HEK293 (cell line): ENCODE measurements around the gene ISL2.
A peak's percentile ranks its signal among the peaks of the same experiment; 100 is the strongest.

Experiments
- CTCF ChIA-PET: fragments of 350-600 bp; formaldehyde crosslinking; extraction: SDS; loops from one replicate; lab custom pipeline; 2021; ENCODE audit warnings: antibody characterized with exemption; lab: Yijun Ruan, JAX
- POLR2A ChIA-PET: fragments of 300-600 bp; formaldehyde crosslinking; extraction: SDS; loops from one replicate; lab custom pipeline; 2020; ENCODE audit warnings: antibody characterized with exemption, inconsistent platforms; lab: Yijun Ruan, JAX
- H3K27ac ChIP-seq: fragments of 200-500 bp; sonication (Bioruptor generic); 2 replicates; pipeline ENCODE4 v1.5.1; 2014; ENCODE audit warnings: low read depth, low read length, control low read depth, inconsistent platforms; ENCODE audit errors: extremely low read depth
- H3K36me3 ChIP-seq, 2 experiments: fragments of 200-500 bp in 1 of 2; sonication (Bioruptor generic) in 1 of 2; 1 replicate in 1 of 2; 2 replicates in 1 of 2; pipeline ENCODE4 v1.5.1; 2014 to 2017; ENCODE audit warnings: inconsistent platforms in 2 of 2, low read length in 2 of 2; ENCODE audit not compliant: control insufficient read depth in 2 of 2, insufficient read depth in 1 of 2
- H3K4me1 ChIP-seq: fragments of 200-500 bp; sonication (Bioruptor generic); 2 replicates; pipeline ENCODE4 v1.5.1; 2014; ENCODE audit warnings: mild to moderate bottlenecking, low read length, inconsistent platforms; ENCODE audit not compliant: control insufficient read depth, insufficient read depth
- H3K4me3 ChIP-seq: 2 replicates; pipeline ENCODE4 v1.5.1; 2011; ENCODE audit warnings: low read depth, mild to moderate bottlenecking, control low read depth, low read length, moderate library complexity
- H3K9me3 ChIP-seq: fragments of 200-500 bp; sonication (Bioruptor generic); 2 replicates; pipeline ENCODE4 v1.5.1; 2014; ENCODE audit warnings: low read depth, low read length, inconsistent platforms; ENCODE audit not compliant: control insufficient read depth, insufficient read depth
- BCL11B ChIP-seq: fragments of 450-650 bp; formaldehyde crosslinking; IDR thresholded peaks from 2 replicates; pipeline ENCODE4 v1.5.1; 2016; ENCODE audit warnings: low read depth, missing biosample characterization, missing genetic modification characterization
- ELK4 ChIP-seq: IDR thresholded peaks from 2 replicates; pipeline ENCODE4 v1.6.1; 2011; ENCODE audit warnings: mild to moderate bottlenecking, low read depth, low read length, borderline replicate concordance
- IKZF3 ChIP-seq: fragments of 450-650 bp; IDR thresholded peaks from 2 replicates; pipeline ENCODE4 v1.5.0; 2018; ENCODE audit warnings: missing biosample characterization, mild to moderate bottlenecking, missing genetic modification characterization, moderate library complexity
- KLF16 ChIP-seq: fragments of 450-650 bp; formaldehyde crosslinking; IDR thresholded peaks from 2 replicates; pipeline ENCODE4 v1.5.1; 2017; ENCODE audit warnings: missing biosample characterization, missing genetic modification characterization
- KLF7 ChIP-seq: fragments of 450-650 bp; formaldehyde crosslinking; IDR thresholded peaks from 2 replicates; pipeline ENCODE4 v1.5.1; 2016; ENCODE audit warnings: missing biosample characterization, missing genetic modification characterization, borderline replicate concordance
- MEIS1 ChIP-seq: sonication (generic); formaldehyde crosslinking; IDR thresholded peaks from 2 replicates; pipeline ENCODE4 v1.8.1; 2022; ENCODE audit warnings: missing genetic modification reagents, mild to moderate bottlenecking, borderline replicate concordance
- OSR2 ChIP-seq: fragments of 450-650 bp; formaldehyde crosslinking; IDR thresholded peaks from 2 replicates; pipeline ENCODE4 v1.5.1; 2016; ENCODE audit warnings: missing biosample characterization, missing genetic modification characterization
- SCRT2 ChIP-seq: fragments of 450-650 bp; formaldehyde crosslinking; IDR thresholded peaks from 2 replicates; pipeline ENCODE4 v1.5.1; 2016; ENCODE audit warnings: missing biosample characterization, missing genetic modification characterization
- TRIM28 ChIP-seq: IDR thresholded peaks from 2 replicates; pipeline ENCODE4 v1.6.1; 2011; ENCODE audit warnings: low read length, control low read depth, borderline replicate concordance
- WT1 ChIP-seq: fragments of 450-650 bp; formaldehyde crosslinking; IDR thresholded peaks from 2 replicates; pipeline ENCODE4 v1.5.1; 2016; ENCODE audit warnings: missing biosample characterization, missing genetic modification characterization
- ZBTB17 ChIP-seq: fragments of 450-650 bp; formaldehyde crosslinking; IDR thresholded peaks from 2 replicates; pipeline ENCODE4 v1.5.1; 2016; ENCODE audit warnings: missing biosample characterization, missing genetic modification characterization
- ZBTB48 ChIP-seq: fragments of 450-650 bp; formaldehyde crosslinking; IDR thresholded peaks from 2 replicates; pipeline ENCODE4 v1.5.1; 2016; ENCODE audit warnings: missing biosample characterization, missing genetic modification characterization
- ZBTB6 ChIP-seq: fragments of 450-650 bp; formaldehyde crosslinking; IDR thresholded peaks from 2 replicates; pipeline ENCODE4 v1.5.1; 2017; ENCODE audit warnings: missing biosample characterization, missing genetic modification characterization
- ZBTB7A ChIP-seq: fragments of 450-650 bp; formaldehyde crosslinking; IDR thresholded peaks from 2 replicates; pipeline ENCODE4 v1.5.1; 2016; ENCODE audit warnings: low read depth, missing biosample characterization, missing genetic modification characterization
- ZBTB8A ChIP-seq: fragments of 450-650 bp; formaldehyde crosslinking; IDR thresholded peaks from 2 replicates; pipeline ENCODE4 v1.5.1; 2016; ENCODE audit warnings: missing biosample characterization, missing genetic modification characterization
- ZFP69B ChIP-seq: fragments of 450-650 bp; formaldehyde crosslinking; IDR thresholded peaks from 2 replicates; pipeline ENCODE4 v1.5.1; 2016; ENCODE audit warnings: missing biosample characterization, missing genetic modification characterization
- ZIC2 ChIP-seq: fragments of 450-650 bp; formaldehyde crosslinking; IDR thresholded peaks from 2 replicates; pipeline ENCODE4 v1.5.1; 2016; ENCODE audit warnings: missing biosample characterization, missing genetic modification characterization
- ZNF121 ChIP-seq: fragments of 450-650 bp; formaldehyde crosslinking; IDR thresholded peaks from 2 replicates; pipeline ENCODE4 v1.5.1; 2016; ENCODE audit warnings: missing biosample characterization, missing genetic modification characterization
- ZNF133 ChIP-seq: fragments of 450-650 bp; formaldehyde crosslinking; IDR thresholded peaks from 2 replicates; pipeline ENCODE4 v1.5.1; 2016; ENCODE audit warnings: missing biosample characterization, missing genetic modification characterization
- ZNF16 ChIP-seq: fragments of 450-650 bp; formaldehyde crosslinking; IDR thresholded peaks from 2 replicates; pipeline ENCODE4 v1.5.1; 2016; ENCODE audit warnings: low read depth, missing biosample characterization, missing genetic modification characterization
- ZNF19 ChIP-seq: fragments of 450-650 bp; formaldehyde crosslinking; IDR thresholded peaks from 2 replicates; pipeline ENCODE4; 2016; ENCODE audit warnings: missing biosample characterization, missing genetic modification characterization, low read depth
- ZNF223 ChIP-seq: fragments of 450-650 bp; formaldehyde crosslinking; IDR thresholded peaks from 2 replicates; pipeline ENCODE4 v1.5.1; 2016; ENCODE audit warnings: missing biosample characterization, missing genetic modification characterization
- ZNF324 ChIP-seq: fragments of 450-650 bp; formaldehyde crosslinking; IDR thresholded peaks from 2 replicates; pipeline ENCODE4 v1.5.1; 2016; ENCODE audit warnings: missing biosample characterization, missing genetic modification characterization
- ZNF366 ChIP-seq: fragments of 450-650 bp; formaldehyde crosslinking; conservative IDR thresholded peaks from 2 replicates; pipeline ENCODE4 v1.5.1; 2016; ENCODE audit warnings: missing biosample characterization, missing genetic modification characterization
- ZNF37A ChIP-seq: fragments of 450-650 bp; IDR thresholded peaks from 2 replicates; pipeline ENCODE4 v1.5.1; 2018; ENCODE audit warnings: missing biosample characterization, missing genetic modification characterization
- ZNF433 ChIP-seq: fragments of 450-650 bp; formaldehyde crosslinking; IDR thresholded peaks from 2 replicates; pipeline ENCODE4 v1.5.1; 2016; ENCODE audit warnings: missing biosample characterization, missing genetic modification characterization, low read depth
- ZNF501 ChIP-seq: fragments of 450-650 bp; formaldehyde crosslinking; IDR thresholded peaks from 2 replicates; pipeline ENCODE4 v1.5.1; 2016; ENCODE audit warnings: missing biosample characterization, missing genetic modification characterization
- ZNF514 ChIP-seq: fragments of 450-650 bp; formaldehyde crosslinking; IDR thresholded peaks from 2 replicates; pipeline ENCODE4 v1.5.1; 2016; ENCODE audit warnings: missing biosample characterization, missing genetic modification characterization
- ZNF530 ChIP-seq: fragments of 450-650 bp; formaldehyde crosslinking; IDR thresholded peaks from 2 replicates; pipeline ENCODE4 v1.5.1; 2016; ENCODE audit warnings: low read depth, missing biosample characterization, missing genetic modification characterization
- ZNF549 ChIP-seq: fragments of 450-650 bp; IDR thresholded peaks from 2 replicates; pipeline ENCODE4 v1.5.1; 2018; ENCODE audit warnings: missing biosample characterization, missing genetic modification characterization, mild to moderate bottlenecking, inconsistent platforms, moderate library complexity
- ZNF596 ChIP-seq: fragments of 450-650 bp; IDR thresholded peaks from 2 replicates; pipeline ENCODE4 v1.5.0; 2018; ENCODE audit warnings: missing biosample characterization, mild to moderate bottlenecking, missing genetic modification characterization, moderate library complexity
- ZNF610 ChIP-seq: fragments of 450-650 bp; formaldehyde crosslinking; IDR thresholded peaks from 2 replicates; pipeline ENCODE4 v1.5.1; 2016; ENCODE audit warnings: missing biosample characterization, missing genetic modification characterization, borderline replicate concordance
- ZNF626 ChIP-seq: fragments of 450-650 bp; sonication (Bioruptor Pico); formaldehyde crosslinking; IDR thresholded peaks from 2 replicates; pipeline ENCODE4 v1.5.1; 2018; ENCODE audit warnings: missing biosample characterization, missing genetic modification characterization, inconsistent platforms
- ZSCAN16 ChIP-seq: fragments of 450-650 bp; formaldehyde crosslinking; IDR thresholded peaks from 2 replicates; pipeline ENCODE4 v1.5.1; 2016; ENCODE audit warnings: missing biosample characterization, missing genetic modification characterization
- TF ChIP-seq, protein P1 (sequence below): fragments of 450-650 bp; formaldehyde crosslinking; optimal IDR thresholded peaks from 2 replicates; pipeline ENCODE3; 2016; ENCODE audit warnings: missing biosample characterization, mild to moderate bottlenecking, missing genetic modification characterization
- TF ChIP-seq, protein P2 (sequence below): fragments of 450-650 bp; formaldehyde crosslinking; IDR thresholded peaks from 2 replicates; pipeline ENCODE4 v1.5.1; 2016; ENCODE audit warnings: missing biosample characterization, missing genetic modification characterization

Gene ISL2

GRCh38 chr15:76345583-76345879 lies 9.0 kb downstream of the ISL2 start (continued):
- TF ChIP-seq ZBTB6 (peak; percentile 75), ZNF37A (no peak), ZBTB7A (tag by site-specific recombination) (no peak), BCL11B (tag by site-specific recombination) (peak; percentile 24; the same call in 1 of the 2 replicates), ZNF626 (tag by site-specific recombination) (no peak), IKZF3 (peak; percentile 87), ZNF549 (no peak), ZNF223 (tag by site-specific recombination) (no peak), ELK4 (no peak), ZNF501 (tag by site-specific recombination) (0 out of 2 replicates have a peak, but pooled peaks have one; percentile 18)
- TF ChIP-seq, protein P1, sequence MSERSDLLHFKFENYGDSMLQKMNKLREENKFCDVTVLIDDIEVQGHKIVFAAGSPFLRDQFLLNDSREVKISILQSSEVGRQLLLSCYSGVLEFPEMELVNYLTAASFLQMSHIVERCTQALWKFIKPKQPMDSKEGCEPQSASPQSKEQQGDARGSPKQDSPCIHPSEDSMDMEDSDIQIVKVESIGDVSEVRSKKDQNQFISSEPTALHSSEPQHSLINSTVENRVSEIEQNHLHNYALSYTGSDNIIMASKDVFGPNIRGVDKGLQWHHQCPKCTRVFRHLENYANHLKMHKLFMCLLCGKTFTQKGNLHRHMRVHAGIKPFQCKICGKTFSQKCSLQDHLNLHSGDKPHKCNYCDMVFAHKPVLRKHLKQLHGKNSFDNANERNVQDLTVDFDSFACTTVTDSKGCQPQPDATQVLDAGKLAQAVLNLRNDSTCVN (tag by site-specific recombination), result no peak

DNA sequence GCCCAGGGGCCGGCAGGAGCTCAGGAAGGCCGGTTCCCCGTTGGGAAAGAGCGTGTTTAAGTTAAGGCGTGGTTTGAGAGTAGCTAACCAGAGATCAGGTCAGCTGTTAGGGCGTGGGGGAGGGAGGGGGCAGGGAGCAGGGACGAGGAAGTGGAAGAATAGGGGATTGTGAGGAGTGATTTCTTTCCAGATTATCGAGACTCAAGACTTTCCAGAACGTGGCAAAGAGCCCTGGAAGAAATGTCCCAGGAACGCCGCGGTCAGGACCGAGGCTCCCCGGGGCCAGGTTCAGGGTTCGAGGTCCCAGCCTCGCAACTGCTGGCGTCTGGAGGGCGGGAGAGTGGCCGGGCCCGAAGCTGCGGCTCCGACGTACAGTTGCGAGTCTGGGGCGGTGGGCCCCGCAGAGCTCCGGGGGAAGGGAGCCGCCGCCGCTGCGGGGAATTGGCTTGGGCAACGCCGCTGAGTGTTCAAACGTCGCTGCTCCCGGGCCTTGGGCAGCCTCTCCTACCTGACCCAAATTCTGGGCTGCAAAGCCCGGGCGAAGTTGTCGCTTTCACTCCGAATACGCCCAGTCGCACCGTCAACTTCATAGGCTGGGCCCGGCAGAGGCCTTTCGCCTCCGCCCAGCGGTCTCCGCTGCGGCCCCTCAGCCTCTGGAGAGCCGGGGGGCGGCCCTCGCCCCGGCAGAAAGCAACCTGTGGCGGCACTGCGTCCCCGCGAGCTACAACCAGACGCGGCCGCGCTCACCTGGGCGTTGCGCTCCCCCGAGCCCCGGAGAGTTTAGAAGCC lies 9.5 kb downstream of the ISL2 start:
- H3K9me3 ChIP-seq, result no peaks in the 10 kb centered on the region
- H3K36me3 ChIP-seq, result peaks cover 0 to 21% of the 10 kb centered on the region in 2 experiments; a peak in 1 of 3 replicates
- ChIA-PET POLR2A (interaction anchor here (0.6 to 6.2 kb wide), 10 partner anchors 9 to 66 kb away, joined by 3 to 134 read pairs (median 3); partner anchors contain the start of genes ETFA and ISL2), CTCF (interaction anchor here (0.6 to 1.7 kb wide), 6 partner anchors 10 to 1857 kb away, joined by 3 to 9 read pairs (median 4); partner anchors contain the start of gene ISL2)
- H3K27ac ChIP-seq, result peak overlapping the region; percentile 86
- H3K4me3 ChIP-seq, result peak overlapping the region; percentile 59
- H3K4me1 ChIP-seq, result peaks cover 39% of the 10 kb centered on the region
- TF ChIP-seq ZNF514 (tag by site-specific recombination) (no peak), ZNF19 (tag by site-specific recombination) (no peak), ZNF530 (tag by site-specific recombination) (no peak), ZNF366 (peak; percentile 44; the same call in 1 of the 2 replicates), ZNF324 (tag by site-specific recombination) (peak; percentile 19; the same call in 1 of the 2 replicates), ZNF121 (tag by site-specific recombination) (no peak), ZSCAN16 (tag by site-specific recombination) (no peak), ZBTB8A (peak; percentile 72), TRIM28 (peak; percentile 1; the same call in 1 of the 2 replicates), ZBTB48 (tag by site-specific recombination) (peak; percentile 87), KLF7 (tag by site-specific recombination) (peak; percentile 93; the same call in 1 of the 2 replicates), KLF16 (tag by site-specific recombination) (peak; percentile 46; the same call in 1 of the 2 replicates), OSR2 (tag by site-specific recombination) (peak; percentile 81), MEIS1 (CRISPR knock-in tag) (no peak), SCRT2 (tag by site-specific recombination) (peak; percentile 91), ZNF133 (tag by site-specific recombination) (no peak), ZBTB17 (tag by site-specific recombination) (peak; percentile 95), ZNF610 (tag by site-specific recombination) (0 out of 2 replicates have a peak, but pooled peaks have one; percentile 78), ZNF433 (tag by site-specific recombination) (no peak), ZNF596 (tag by site-specific recombination) (no peak), WT1 (tag by site-specific recombination) (peak; percentile 33; the same call in 1 of the 2 replicates), ZFP69B (tag by site-specific recombination) (peak; percentile 98), ZNF16 (no peak), ZIC2 (tag by site-specific recombination) (peak; percentile 88)
- TF ChIP-seq, protein P2, sequence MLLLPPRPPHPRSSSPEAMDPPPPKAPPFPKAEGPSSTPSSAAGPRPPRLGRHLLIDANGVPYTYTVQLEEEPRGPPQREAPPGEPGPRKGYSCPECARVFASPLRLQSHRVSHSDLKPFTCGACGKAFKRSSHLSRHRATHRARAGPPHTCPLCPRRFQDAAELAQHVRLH (tag by site-specific recombination), result no peak
